HG02678 (cell line): Measurements from ENCODE around the gene GRM6.

Experiments
- ATAC-seq: cut with Tn5 transposase; IDR thresholded peaks from one replicate; pipeline ENCODE4 v1.9.1; 2021; ENCODE audit warnings: mild to moderate bottlenecking, moderate library complexity; ENCODE audit not compliant: unreplicated experiment

Gene GRM6

DNA sequence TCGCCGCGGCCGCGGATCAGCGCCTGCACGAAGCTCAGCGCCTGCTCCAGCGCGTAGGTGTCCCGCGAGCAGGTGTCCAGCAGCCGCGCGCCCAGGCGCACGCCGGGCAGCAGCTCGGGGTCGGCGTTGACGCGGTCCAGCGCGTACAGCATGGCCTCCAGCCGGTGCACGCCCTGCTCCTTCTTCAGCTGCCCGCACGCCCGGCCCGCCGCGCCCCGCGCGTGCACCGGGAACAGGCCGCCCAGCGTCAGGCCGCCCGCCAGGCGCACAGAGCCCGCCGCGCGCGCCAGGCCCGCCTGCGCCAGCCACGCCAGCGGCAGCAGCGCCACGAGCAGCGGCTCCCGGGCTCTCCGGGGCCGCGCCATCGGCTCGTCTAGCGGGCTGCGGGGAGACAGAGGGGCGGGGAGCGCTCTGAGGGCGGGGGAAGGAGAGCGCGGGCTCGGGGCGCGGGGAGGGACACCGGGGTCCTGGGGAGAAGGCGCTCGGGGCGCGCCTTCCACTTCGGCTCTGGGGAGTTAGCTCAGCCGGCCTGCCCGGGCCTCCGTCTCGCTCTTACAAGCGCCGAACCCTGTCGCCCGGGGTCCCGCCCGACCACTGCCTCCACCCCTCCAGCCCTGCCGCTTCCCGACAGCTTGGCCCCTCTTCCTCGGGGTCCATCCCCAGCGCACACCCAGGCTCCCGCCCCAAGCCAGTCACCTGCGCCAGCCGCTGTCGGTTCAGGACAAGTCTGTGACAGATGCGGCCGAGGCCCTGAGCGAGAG lies at the start of gene GRM6:
Gene GRM6 (minus strand): TSS at position 741 of the 761 bp plus-strand sequence. CDS start 376 bp downstream, at position 365.
- ATAC-seq: no peak

GRCh38 chr5:179044765-179045164 lies 49.6 kb upstream of the GRM6 start:
- no peak for ATAC-seq

DNA sequence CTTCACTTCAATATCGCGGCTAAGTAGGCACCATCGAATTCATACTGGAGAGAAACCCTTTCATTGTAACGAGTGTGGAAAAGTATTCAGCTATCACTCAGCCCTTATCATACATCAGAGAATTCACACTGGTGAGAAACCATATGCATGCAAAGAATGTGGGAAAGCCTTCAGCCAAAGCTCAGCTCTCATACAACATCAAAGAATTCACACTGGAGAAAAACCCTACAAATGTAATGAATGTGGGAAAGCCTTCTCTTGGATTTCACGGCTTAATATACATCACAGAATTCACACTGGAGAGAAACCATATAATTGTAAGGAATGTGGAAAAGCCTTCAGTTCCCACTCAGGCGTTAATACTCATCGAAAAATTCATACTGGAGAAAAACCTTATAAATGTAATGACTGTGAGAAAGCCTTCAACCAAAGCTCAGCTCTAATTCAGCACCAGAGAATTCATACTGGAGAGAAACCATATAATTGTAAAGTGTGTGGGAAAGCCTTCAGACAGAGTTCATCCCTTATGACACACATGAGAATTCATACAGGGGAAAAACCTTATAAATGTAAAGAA lies 38.0 kb upstream of the GRM6 start:
- no peak for ATAC-seq

DNA sequence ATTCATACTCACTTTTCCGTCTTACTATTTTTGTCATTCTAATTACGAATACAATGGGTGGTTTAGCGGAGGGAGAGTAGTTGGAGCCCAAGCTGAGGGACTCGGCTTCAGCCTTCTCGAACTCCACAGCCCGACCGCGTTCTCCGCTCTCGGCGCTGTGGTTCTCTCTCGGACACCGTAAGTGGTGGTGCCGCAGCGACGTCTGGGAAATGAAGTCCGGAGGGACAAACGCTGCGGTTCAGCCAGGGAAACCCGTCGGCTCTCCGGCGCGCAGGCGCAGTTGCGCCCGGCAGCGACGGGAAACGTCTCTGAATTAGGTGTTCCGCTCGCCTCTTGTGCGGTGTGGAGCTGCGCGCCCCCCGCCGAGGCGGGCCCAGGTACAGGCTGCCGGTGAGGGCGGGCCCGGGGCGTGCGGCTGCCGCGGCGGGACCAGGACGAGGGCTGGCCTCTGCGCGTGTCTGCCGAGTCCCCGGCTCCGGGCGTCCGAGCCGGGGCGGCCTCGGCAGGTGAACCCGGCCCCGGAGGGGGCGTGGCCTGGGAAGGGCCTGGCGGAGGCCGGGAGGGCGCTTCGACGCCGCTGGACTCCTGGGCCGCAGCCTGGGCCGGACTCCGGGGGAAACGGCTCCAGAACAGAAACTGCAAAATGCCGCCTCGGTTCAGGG lies 28.5 kb upstream of the GRM6 start, which contains the start of gene ZNF879:
Gene ZNF879 (plus strand): TSS at position 277 of the 662 bp plus-strand sequence. CDS start 1,201 bp downstream, outside the sequence.
- peak; percentile 87 for ATAC-seq

- ATAC-seq: no peak
These were observed 13.5 kb upstream of the GRM6 start for GRCh38 chr5:179008667-179009066.

DNA sequence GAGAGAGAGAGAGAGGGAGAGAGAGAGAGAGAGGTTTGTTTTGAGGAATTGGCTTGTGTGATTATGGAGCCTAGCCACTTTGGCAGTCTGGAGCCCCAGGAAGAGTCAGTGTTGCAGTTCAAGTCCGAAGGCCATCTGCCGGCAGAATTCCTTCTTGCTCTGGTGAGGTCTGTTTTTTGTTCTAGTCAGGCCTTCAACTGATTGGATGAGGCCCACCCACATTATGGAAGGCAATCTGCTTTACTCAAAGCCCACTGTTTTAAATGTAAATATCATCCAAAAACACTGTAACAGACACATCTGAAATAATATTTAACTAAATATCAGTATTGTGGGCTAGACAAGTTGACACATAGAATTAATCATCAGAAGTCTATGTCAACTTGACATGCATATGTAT lies 11.4 kb upstream of the GRM6 start:
- no peak for ATAC-seq

DNA sequence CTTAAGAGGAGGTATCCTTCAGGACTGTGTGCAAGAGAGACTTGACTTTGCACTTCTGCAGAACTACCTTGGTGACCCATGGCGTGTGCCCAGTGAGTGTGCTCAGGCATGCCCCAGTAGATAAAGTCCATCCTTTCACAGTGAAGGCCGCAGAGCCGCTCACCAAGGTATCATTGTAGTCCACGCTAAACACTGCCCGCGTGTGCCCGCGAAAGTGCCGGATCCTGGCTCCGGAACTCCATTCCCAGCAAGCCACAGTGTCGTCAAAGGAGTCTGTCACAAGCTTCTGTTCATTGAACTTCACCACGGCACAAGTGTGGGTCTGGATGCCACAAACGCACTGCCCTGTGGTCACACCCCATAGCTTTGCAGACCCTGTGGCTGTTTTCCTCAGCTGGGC lies 3.3 kb upstream of the GRM6 start:
- no peak for ATAC-seq

DNA sequence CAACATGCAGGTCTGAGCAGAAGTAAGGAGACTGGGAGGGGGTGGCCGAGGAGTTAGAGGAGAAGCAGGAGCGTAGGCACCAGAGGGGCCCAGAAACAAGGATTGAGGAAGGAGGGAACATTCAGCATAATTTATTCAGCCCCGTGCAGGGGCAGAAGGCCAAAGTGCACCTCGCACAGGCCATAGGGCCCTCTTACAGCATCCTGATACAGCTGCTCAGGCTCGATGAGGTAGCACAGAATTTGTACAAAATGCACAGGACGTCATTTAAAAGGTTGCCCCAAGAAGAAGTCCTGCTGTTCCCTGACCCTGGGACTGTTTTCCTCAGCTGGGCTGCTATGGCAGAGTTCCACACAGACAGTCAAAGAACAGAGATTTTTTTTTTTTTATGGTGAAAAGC lies 2.1 kb upstream of the GRM6 start:
- ATAC-seq: no peak

DNA sequence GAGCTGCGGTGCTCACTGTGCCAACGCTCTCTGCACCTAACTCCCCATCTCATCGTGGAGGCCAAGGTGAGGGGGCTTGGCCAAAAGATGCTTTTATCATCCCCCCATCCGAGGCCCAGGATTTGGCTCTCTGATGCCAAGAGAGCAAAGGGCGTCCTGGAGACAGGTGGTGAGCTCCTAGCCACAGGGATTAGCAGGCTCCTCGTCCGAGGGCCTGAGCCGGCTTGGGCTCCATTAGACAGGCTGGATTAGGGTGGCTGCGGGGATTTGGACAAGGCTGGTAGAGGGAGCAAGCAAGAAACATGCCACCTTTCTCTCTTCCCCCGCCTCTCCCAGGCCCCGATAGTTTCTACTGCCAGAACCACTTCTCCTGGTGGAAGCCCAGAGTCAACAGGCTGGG lies 1.0 kb upstream of the GRM6 start:
- no peak for ATAC-seq

- no peak for ATAC-seq
These were observed 196 bp upstream of the GRM6 start for GRCh38 chr5:178995341-178995690.

GRCh38 chr5:178993955-178994579 lies 1.1 kb downstream of the GRM6 start:
- no peak for ATAC-seq

DNA sequence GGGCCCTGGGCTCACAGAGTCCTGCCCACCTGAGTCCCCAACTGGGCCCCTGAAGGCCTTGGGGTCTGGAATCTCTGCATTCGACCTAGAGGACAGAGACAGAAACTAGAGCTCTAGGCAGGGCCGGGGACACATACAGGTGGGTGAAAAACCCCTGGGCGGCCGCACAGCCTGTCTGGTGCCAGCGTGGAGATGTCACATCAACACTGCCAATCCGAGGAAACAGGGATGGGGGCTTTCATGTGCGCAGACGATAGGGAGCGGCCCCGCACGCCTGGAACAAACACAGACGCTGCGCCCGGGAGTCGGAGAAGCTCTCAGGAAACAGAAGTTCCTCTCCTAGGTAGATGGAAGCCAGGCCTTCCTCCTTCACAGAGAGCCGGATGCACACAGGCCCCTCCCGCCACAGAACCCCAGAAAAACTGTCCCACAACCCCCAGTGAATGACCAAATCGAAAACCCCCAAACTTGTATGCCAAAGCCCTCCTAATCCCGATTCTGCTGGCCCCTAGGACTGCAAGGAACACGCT lies 1.8 kb downstream of the GRM6 start:
- ATAC-seq: no peak

GRCh38 chr5:178992291-178992895 lies 2.7 kb downstream of the GRM6 start:
- ATAC-seq: no peak

DNA sequence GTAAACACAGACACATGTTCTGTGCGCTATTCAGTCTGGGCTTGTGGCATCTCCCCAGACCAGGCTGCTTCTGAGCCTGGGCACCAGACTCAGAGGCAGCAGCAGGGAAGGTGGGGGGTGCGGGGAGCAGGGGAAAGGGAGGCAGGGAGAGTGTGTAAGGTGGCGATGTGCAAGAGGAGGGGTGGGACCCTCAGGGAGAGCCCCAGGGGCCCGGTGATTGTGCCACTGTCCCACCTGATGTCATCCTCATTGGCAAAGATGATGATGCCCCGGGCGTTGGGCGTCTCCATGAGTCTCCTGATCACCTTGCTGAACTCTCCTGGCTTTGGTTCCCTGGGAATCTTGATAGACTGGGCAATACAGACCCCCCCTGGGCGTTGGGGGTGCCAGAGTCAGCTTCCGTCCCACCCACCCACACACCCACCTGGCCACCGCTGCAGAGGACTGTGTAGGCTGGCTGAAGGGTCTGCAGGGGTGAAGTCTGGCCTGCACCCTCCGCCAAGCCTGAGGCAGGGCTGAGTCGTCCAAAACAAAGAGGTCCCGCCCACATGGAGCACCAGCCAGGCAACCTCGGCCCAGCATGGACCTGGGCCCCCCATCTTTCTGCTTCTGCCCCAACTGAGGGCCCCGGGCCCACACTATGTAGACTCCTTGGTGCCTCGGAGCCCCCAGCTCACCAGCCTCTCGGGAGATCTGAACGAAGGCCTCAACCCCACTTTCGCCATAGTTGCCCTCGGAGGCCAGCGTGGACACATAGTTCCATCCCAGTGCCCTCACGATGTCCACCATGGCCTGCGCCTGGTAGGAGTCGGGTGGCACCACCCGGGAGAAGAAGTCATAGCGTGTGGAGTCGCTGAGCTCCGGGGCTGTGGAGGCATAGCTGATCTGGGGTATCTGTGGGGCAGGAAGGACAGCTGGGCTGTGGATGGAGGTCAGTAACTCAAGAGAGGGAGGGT lies 3.7 kb downstream of the GRM6 start:
- ATAC-seq: no peak

DNA sequence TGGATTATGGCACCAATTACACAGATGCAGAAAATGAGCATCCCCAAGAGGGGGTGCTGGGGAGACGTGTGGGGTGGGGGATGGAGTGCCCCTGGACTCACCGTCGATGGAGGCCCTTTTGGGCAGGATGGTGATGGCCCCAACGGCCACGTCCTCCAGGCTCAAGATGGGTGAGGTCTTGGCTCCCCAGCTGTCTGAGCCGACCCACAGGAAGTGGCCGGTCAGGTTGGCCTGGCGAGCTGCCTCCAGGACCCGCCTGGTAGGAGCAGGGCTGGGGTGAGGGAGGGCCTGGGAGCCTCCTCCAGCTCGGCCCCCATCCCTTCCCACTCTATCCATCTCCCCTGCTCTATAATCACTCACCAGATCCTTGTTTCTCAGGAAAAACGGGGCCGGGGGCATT lies 4.6 kb downstream of the GRM6 start:
- no peak for ATAC-seq

GRCh38 chr5:178989311-178989710 lies 5.8 kb downstream of the GRM6 start:
- ATAC-seq: no peak

DNA sequence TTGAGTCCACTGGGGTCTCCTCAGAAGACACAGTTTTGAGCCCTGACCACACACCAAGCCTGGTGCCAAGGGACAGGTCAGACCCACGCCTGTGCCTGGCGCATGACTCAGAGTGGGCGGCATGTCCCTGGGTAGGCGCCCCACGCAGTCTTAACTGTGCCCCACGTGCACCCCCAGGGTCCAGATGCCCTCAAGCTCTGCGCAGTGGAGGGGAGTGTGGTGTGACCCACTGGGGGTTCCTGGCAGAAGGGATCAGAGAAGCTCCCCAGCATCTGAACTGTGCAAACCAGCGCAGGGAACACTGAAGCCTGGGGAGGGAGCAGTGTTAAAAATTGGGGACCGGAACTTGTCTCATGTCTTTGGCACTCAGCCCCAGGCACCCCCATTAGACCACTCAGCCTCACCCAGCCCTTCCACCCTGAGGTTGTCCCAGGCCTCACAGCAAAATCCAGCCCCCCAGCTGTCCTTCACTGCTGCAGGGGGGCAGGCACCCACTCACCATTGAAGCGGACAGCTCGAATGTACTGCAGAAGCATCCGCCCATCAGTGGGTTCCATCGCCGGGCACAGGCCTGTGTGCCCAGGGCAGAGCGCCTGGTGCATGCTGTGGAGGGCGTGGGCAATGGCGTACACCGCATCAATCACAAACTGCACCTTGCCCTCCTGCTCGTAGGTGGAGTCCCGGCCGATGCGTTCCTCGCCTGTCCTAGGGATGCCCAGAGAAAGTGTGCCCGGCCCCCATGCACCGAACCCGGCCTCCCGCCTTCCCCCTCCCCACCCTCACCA lies 6.5 kb downstream of the GRM6 start:
- ATAC-seq: no peak

- ATAC-seq: no peak
These were observed 8.7 kb downstream of the GRM6 start for GRCh38 chr5:178986326-178986960.
